ENCODE results near the gene SLC25A18. TPM values are rescaled to one million over a fixed set of nuclear protein-coding genes. Genes with fewer than 3 reads are reported as not detected.

Gene SLC25A18
- total RNA-seq, 1 experiment from 2014 or later: 3.9 TPM

GRCh38 chr22:17592201-17592600 lies 28.9 kb downstream of the SLC25A18 start:
- H3K4me3 ChIP-seq (ENCODE audit: low read depth in 2 of 2, low read length in 2 of 2): no peak overlapping the region
- ChIA-PET POLR2A (no interaction called here), CTCF (no interaction called here)
- H3K36me3 ChIP-seq (ENCODE audit: control insufficient read depth, insufficient read depth, low read length): peaks cover 8% of the 10 kb centered on the region
- no peaks in the 10 kb centered on the region for H3K4me1 ChIP-seq (ENCODE audit: control insufficient read depth, insufficient read depth, low read length)
- BruUV-seq (replicated peaks): TSS peak; percentile 82
- intact Hi-C loops (cut with micrococcal nuclease; ENCODE audit: unreplicated experiment): no loop called here
- no peak overlapping the region for H3K27ac ChIP-seq (ENCODE audit: low read length)
- no peak for DNase-seq (ENCODE audit: low read depth, low spot score)
- no peak for ATAC-seq
- TF ChIP-seq POLR2AphosphoS5 (IDR thresholded peaks at IDR 0.05; ENCODE audit: low read depth, low read length): no peak
- TF ChIP-seq SIN3A (IDR thresholded peaks at IDR 0.05; ENCODE audit: borderline replicate concordance, insufficient read depth, low read depth, low read length): no peak
- no peak for TF ChIP-seq CTCF (IDR thresholded peaks at IDR 0.05)
- no peak for TF ChIP-seq TCF7L2 (IDR thresholded peaks at IDR 0.05; ENCODE audit: low read depth, low read length)
- no peak for TF ChIP-seq REST (IDR thresholded peaks at IDR 0.05; ENCODE audit: insufficient read depth in 1 of 2, low read depth in 2 of 2, low read length in 1 of 2)
- no peaks in the 10 kb centered on the region for H3K9me3 ChIP-seq (ENCODE audit: control insufficient read depth, insufficient read depth, low read depth, low read length)
- H3K27me3 ChIP-seq (ENCODE audit: control insufficient read depth, insufficient read depth, low read length): no peaks in the 10 kb centered on the region
- in situ Hi-C loops (cut with HindIII; ENCODE audit: low pct_unique_long_range_greater_than_20kb, low sequenced_read_pairs): no loop called here

DNA sequence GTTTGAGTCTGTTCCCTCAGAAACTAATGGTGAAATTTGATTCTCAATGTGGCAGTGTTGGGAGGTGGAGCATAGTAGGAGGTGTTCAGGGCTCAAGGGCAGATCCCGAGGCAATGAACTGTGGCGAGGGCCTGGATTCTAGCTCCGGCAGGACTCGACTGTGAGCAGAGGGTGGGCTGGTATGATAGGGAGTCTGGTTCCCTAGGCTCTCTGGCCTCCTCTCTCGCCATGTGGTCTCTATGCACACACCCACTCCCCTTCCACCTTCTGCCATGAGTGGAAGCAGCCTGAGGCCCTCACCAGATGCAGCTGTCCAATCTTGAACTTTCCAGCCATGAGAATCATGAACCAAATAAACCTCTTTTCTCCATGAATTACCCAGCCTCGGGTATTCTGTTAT lies 32.9 kb downstream of the SLC25A18 start:
- Histone ChIP-seq H3K27ac (ENCODE audit: low read length) (no peak overlapping the region), H3K4me1 (ENCODE audit: control insufficient read depth, insufficient read depth, low read length) (no peaks in the 10 kb centered on the region; the same call in 1 of the 2 replicates), H3K9me3 (ENCODE audit: control insufficient read depth, insufficient read depth, low read depth, low read length) (no peaks in the 10 kb centered on the region), H3K36me3 (ENCODE audit: control insufficient read depth, insufficient read depth, low read length) (peaks cover 21% of the 10 kb centered on the region), H3K27me3 (ENCODE audit: control insufficient read depth, insufficient read depth, low read length) (no peaks in the 10 kb centered on the region), H3K4me3 (ENCODE audit: low read depth in 2 of 2, low read length in 2 of 2) (no peak overlapping the region)
- in situ Hi-C loops (cut with HindIII; ENCODE audit: low pct_unique_long_range_greater_than_20kb, low sequenced_read_pairs): no loop called here
- CTCF ChIA-PET: no interaction called here
- POLR2A ChIA-PET: no interaction called here
- BruUV-seq (replicated peaks): no TSS peak
- TF ChIP-seq TCF7L2 (IDR thresholded peaks at IDR 0.05; ENCODE audit: low read depth, low read length) (no peak), REST (IDR thresholded peaks at IDR 0.05; ENCODE audit: insufficient read depth in 1 of 2, low read depth in 2 of 2, low read length in 1 of 2) (no peak), CTCF (IDR thresholded peaks at IDR 0.05) (no peak), SIN3A (IDR thresholded peaks at IDR 0.05; ENCODE audit: borderline replicate concordance, insufficient read depth, low read depth, low read length) (no peak)
- intact Hi-C loops (cut with micrococcal nuclease; ENCODE audit: unreplicated experiment): no loop called here
- ATAC-seq: no peak
- no peak for DNase-seq (ENCODE audit: low read depth, low spot score)

Data from Panc1 (cell line).